Thyroid gland (tissue), 4 donors: ENCODE measurements around the gene NPFFR1.

Source experiments
- POLR2A ChIP-seq, 2 donors: fragments of 450-650 bp; IDR thresholded peaks; one replicate each; pipeline ENCODE4 v1.6.1; 2017; ENCODE audit warnings: antibody characterized with exemption in 2 of 2, mild to moderate bottlenecking in 2 of 2, moderate library complexity in 1 of 2
- TF ChIP-seq, protein P1 (sequence below), 6 experiments: fragments of 200-600 bp in 3 of 6; fragments of 450-650 bp in 3 of 6; sonication (generic) in 3 of 6; IDR thresholded peaks; one replicate each; pipeline ENCODE4 v1.5.1; 2016 to 2019; ENCODE audit warnings: antibody characterized with exemption in 6 of 6, mild to moderate bottlenecking in 2 of 6, inconsistent platforms in 1 of 6, moderate library complexity in 1 of 6

GRCh38 chr10:70297224-70297623, 13.4 kb upstream of the NPFFR1 start:
- TF ChIP-seq, protein P1, sequence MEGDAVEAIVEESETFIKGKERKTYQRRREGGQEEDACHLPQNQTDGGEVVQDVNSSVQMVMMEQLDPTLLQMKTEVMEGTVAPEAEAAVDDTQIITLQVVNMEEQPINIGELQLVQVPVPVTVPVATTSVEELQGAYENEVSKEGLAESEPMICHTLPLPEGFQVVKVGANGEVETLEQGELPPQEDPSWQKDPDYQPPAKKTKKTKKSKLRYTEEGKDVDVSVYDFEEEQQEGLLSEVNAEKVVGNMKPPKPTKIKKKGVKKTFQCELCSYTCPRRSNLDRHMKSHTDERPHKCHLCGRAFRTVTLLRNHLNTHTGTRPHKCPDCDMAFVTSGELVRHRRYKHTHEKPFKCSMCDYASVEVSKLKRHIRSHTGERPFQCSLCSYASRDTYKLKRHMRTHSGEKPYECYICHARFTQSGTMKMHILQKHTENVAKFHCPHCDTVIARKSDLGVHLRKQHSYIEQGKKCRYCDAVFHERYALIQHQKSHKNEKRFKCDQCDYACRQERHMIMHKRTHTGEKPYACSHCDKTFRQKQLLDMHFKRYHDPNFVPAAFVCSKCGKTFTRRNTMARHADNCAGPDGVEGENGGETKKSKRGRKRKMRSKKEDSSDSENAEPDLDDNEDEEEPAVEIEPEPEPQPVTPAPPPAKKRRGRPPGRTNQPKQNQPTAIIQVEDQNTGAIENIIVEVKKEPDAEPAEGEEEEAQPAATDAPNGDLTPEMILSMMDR (IDR thresholded peaks at IDR 0.05): no peak
- TF ChIP-seq POLR2A (IDR thresholded peaks at IDR 0.05): no peak
